HepG2 (cell line): Measurements from ENCODE around the gene STX10.

Experiments
- FIP1L1 ChIP-seq: fragments of 200-400 bp; formaldehyde crosslinking; IDR thresholded peaks from 2 replicates; pipeline ENCODE4 v1.6.1; 2018; ENCODE audit warnings: low read depth, mild to moderate bottlenecking, low read length, moderate library complexity, borderline replicate concordance; ENCODE audit not compliant: insufficient read depth
- RBAK ChIP-seq: sonication (generic); formaldehyde crosslinking; IDR thresholded peaks from 2 replicates; pipeline ENCODE4 v1.5.1; 2020; ENCODE audit warnings: mild to moderate bottlenecking, missing genetic modification reagents
- SPEN ChIP-seq: sonication (generic); formaldehyde crosslinking; IDR thresholded peaks from 2 replicates; pipeline ENCODE4 v1.5.1; 2020; ENCODE audit warnings: low read depth, mild to moderate bottlenecking, missing genetic modification reagents
- ZNF432 ChIP-seq: sonication (generic); formaldehyde crosslinking; IDR thresholded peaks from 2 replicates; pipeline ENCODE4 v1.5.0; 2020; ENCODE audit warnings: missing genetic modification reagents, mild to moderate bottlenecking, borderline replicate concordance
- ZNF484 ChIP-seq: sonication (generic); formaldehyde crosslinking; IDR thresholded peaks from 2 replicates; pipeline ENCODE4 v1.5.1; 2020; ENCODE audit warnings: mild to moderate bottlenecking, low read depth, missing genetic modification reagents, borderline replicate concordance

DNA sequence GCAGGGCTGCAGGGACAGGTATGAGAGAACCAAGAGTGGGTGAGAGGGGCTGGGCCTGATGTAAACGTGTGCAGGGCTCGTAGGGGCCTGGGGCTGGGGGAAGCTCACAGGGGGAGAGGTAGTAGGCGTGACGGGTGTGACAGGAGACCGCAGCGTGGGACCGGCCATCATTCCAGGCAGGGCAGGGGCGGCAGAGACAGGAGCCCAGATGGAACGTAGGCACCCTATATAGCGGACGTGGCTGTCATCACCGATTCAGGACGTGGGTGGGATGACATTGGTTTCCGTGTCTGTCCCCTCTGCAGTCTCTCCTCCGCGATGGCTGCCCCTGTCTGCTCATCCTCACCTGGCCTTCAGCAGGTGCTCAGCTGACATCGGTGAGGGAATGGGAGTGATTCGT, 48.5 kb upstream of the STX10 start:
- TF ChIP-seq FIP1L1 (no peak), ZNF484 (CRISPR knock-in tag) (no peak), RBAK (CRISPR knock-in tag) (no peak), SPEN (no peak), ZNF432 (CRISPR knock-in tag) (no peak)
